ENCODE results near the gene DNAJC4. TPM values are rescaled to one million over a fixed set of nuclear protein-coding genes. Genes with fewer than 3 reads are reported as not detected.

DNAJC4 gene
- total and polyA plus RNA-seq, 9 of the 15 experiments (the other 6 are each of a cell fraction or from before 2014, with no cell fraction given) = 4.0 to 32.6 (median 19.9) TPM

- TF ChIP-seq PBX2 (CRISPR knock-in tag; IDR thresholded peaks at IDR 0.05; ENCODE audit: low read depth) (no peak), PBX2 (tag; conservative IDR thresholded peaks at IDR 0.05; ENCODE audit: low read depth) (peak; percentile 67), CBX3 (IDR thresholded peaks at IDR 0.05; ENCODE audit: borderline replicate concordance in 1 of 2, low read length in 2 of 2) (no peak), KLF6 (CRISPR knock-in tag; IDR thresholded peaks at IDR 0.05; ENCODE audit: borderline replicate concordance) (no peak), FOXA1 (IDR thresholded peaks at IDR 0.05; ENCODE audit: borderline replicate concordance) (no peak), PCBP2 (IDR thresholded peaks at IDR 0.05; ENCODE audit: low read depth, low read length, poor library complexity, severe bottlenecking) (no peak), PHF21A (IDR thresholded peaks at IDR 0.05; ENCODE audit: borderline replicate concordance, low read depth) (0 out of 2 replicates have a peak, but pooled peaks have one; percentile 27), FOXK2 (conservative IDR thresholded peaks at IDR 0.05 in 1 of 2, IDR thresholded peaks at IDR 0.05 in 1 of 2; ENCODE audit: low read depth in 2 of 2) (peak in 1 of 2 experiments; percentile 32; a peak in 1 of 4 replicates), MCM2 (IDR thresholded peaks at IDR 0.05; ENCODE audit: low read depth) (no peak), ZNF644 (tag; IDR thresholded peaks at IDR 0.05; ENCODE audit: low read depth) (no peak), GTF2E2 (tag; IDR thresholded peaks at IDR 0.05) (peak; percentile 52; the same call in 1 of the 2 replicates), YY1 (IDR thresholded peaks at IDR 0.05; ENCODE audit: borderline replicate concordance in 1 of 3, control insufficient read depth in 1 of 3, extremely low read depth in 1 of 3, insufficient read depth in 3 of 3, insufficient read length in 1 of 3, insufficient replicate concordance in 2 of 3, low read depth in 1 of 3, low read length in 2 of 3) (peak; percentile 27 to 89 (median 76)), BMI1 (IDR thresholded peaks at IDR 0.05; ENCODE audit: low read length) (no peak), MCM3 (IDR thresholded peaks at IDR 0.05) (no peak), CTBP1 (IDR thresholded peaks at IDR 0.05; ENCODE audit: borderline replicate concordance) (no peak; the same call in 1 of the 2 replicates), SRSF3 (IDR thresholded peaks at IDR 0.05; ENCODE audit: insufficient read depth, low read length) (no peak), CEBPG (CRISPR knock-in tag; IDR thresholded peaks at IDR 0.05) (no peak), CEBPG (tag; conservative IDR thresholded peaks at IDR 0.05 in 1 of 2, IDR thresholded peaks at IDR 0.05 in 1 of 2) (no peak), SIX5 (IDR thresholded peaks at IDR 0.05; ENCODE audit: borderline replicate concordance in 1 of 2, insufficient read depth in 1 of 2, low read depth in 1 of 2, low read length in 2 of 2) (no peak), POLR2A (conservative IDR thresholded peaks at IDR 0.05) (peak; percentile 77)
- TF ChIP-seq, protein P1, sequence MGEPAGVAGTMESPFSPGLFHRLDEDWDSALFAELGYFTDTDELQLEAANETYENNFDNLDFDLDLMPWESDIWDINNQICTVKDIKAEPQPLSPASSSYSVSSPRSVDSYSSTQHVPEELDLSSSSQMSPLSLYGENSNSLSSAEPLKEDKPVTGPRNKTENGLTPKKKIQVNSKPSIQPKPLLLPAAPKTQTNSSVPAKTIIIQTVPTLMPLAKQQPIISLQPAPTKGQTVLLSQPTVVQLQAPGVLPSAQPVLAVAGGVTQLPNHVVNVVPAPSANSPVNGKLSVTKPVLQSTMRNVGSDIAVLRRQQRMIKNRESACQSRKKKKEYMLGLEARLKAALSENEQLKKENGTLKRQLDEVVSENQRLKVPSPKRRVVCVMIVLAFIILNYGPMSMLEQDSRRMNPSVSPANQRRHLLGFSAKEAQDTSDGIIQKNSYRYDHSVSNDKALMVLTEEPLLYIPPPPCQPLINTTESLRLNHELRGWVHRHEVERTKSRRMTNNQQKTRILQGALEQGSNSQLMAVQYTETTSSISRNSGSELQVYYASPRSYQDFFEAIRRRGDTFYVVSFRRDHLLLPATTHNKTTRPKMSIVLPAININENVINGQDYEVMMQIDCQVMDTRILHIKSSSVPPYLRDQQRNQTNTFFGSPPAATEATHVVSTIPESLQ (CRISPR knock-in tag; IDR thresholded peaks at IDR 0.05) = 0 out of 2 replicates have a peak, but pooled peaks have one; percentile 74
- TF ChIP-seq, protein P2, sequence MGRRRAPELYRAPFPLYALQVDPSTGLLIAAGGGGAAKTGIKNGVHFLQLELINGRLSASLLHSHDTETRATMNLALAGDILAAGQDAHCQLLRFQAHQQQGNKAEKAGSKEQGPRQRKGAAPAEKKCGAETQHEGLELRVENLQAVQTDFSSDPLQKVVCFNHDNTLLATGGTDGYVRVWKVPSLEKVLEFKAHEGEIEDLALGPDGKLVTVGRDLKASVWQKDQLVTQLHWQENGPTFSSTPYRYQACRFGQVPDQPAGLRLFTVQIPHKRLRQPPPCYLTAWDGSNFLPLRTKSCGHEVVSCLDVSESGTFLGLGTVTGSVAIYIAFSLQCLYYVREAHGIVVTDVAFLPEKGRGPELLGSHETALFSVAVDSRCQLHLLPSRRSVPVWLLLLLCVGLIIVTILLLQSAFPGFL (CRISPR knock-in tag; IDR thresholded peaks at IDR 0.05) = no peak
Measured at GRCh38 chr11:64230171-64230984, at the start of gene DNAJC4 (continued).
